Measurements from ENCODE around the gene PALD1. TPM values are rescaled to one million over a fixed set of nuclear protein-coding genes. Genes with fewer than 3 reads are reported as not detected.

PALD1 gene
- total RNA-seq, 1 experiment from 2014 or later, result 33.1 TPM

GRCh38 chr10:70565556-70566514, 87.3 kb downstream of the PALD1 start:
- peaks cover 0 to 66% of the 10 kb centered on the region in 2 experiments; a peak in 3 of 4 replicates for H3K4me1 ChIP-seq (ENCODE audit: control insufficient read depth in 1 of 2, insufficient read depth in 2 of 2, low read length in 2 of 2)
- no peak for ATAC-seq
- POLR2A ChIA-PET, result interaction anchor here (1.4 kb wide), 1 partner anchor 10 kb away, joined by 4 read pairs; no protein-coding TSS in a partner anchor
- intact Hi-C loops (cut with micrococcal nuclease), result no loop called here
- H3K9me2 ChIP-seq (ENCODE audit: insufficient read depth), result no peaks in the 10 kb centered on the region
- H3K9ac ChIP-seq (ENCODE audit: low read length), result no peak overlapping the region
- no peak overlapping the region for H3K27ac ChIP-seq (ENCODE audit: low read depth, low read length)
- TF ChIP-seq EZH2 (IDR thresholded peaks at IDR 0.05) (no peak), ZFX (IDR thresholded peaks at IDR 0.05) (no peak), RAD21 (IDR thresholded peaks at IDR 0.05; ENCODE audit: low read depth) (no peak), ZBTB33 (IDR thresholded peaks at IDR 0.05; ENCODE audit: extremely low read depth, insufficient replicate concordance, low read length) (no peak), CEBPB (IDR thresholded peaks at IDR 0.05; ENCODE audit: low read depth) (no peak), SIN3A (IDR thresholded peaks at IDR 0.05; ENCODE audit: low read depth) (no peak), REST (IDR thresholded peaks at IDR 0.05; ENCODE audit: low read depth) (no peak), FOSL1 (IDR thresholded peaks at IDR 0.05; ENCODE audit: low read depth) (no peak), CBX3 (IDR thresholded peaks at IDR 0.05; ENCODE audit: low read depth) (no peak), MAX (IDR thresholded peaks at IDR 0.05) (no peak), POLR2AphosphoS5 (IDR thresholded peaks at IDR 0.05; ENCODE audit: low read depth, low read length) (no peak), EZH2phosphoT487 (IDR thresholded peaks at IDR 0.05; ENCODE audit: borderline replicate concordance) (no peak), EGR1 (IDR thresholded peaks at IDR 0.05; ENCODE audit: low read depth) (no peak), TCF7L2 (IDR thresholded peaks at IDR 0.05; ENCODE audit: borderline replicate concordance, extremely low read depth, insufficient read depth, insufficient read length) (no peak), ATF3 (IDR thresholded peaks at IDR 0.05) (no peak), ZNF274 (IDR thresholded peaks at IDR 0.05; ENCODE audit: low read depth, low read length) (no peak), SP1 (IDR thresholded peaks at IDR 0.05; ENCODE audit: low read depth) (no peak), CTCF (IDR thresholded peaks at IDR 0.05 in 2 of 3, conservative IDR thresholded peaks at IDR 0.05 in 1 of 3; ENCODE audit: borderline replicate concordance in 1 of 3, insufficient read depth in 1 of 3, low read depth in 2 of 3, low read length in 2 of 3) (no peak), JUND (IDR thresholded peaks at IDR 0.05) (no peak)
- no peaks in the 10 kb centered on the region for H3K79me2 ChIP-seq (ENCODE audit: insufficient read depth, low read length)
- H3K27me3 ChIP-seq (ENCODE audit: insufficient read depth, low read length), result no peaks in the 10 kb centered on the region
- RAD21 ChIA-PET (ENCODE audit: low non-redundant PET in 1 of 2, low total read pairs in 2 of 2, uncharacterized antibody in 2 of 2, unreplicated experiment in 2 of 2), result no interaction called here
- H3K4me2 ChIP-seq (ENCODE audit: low read length), result no peak overlapping the region
- CTCF ChIA-PET, result no interaction called here
- BruUV-seq (replicated peaks), result no TSS peak
- no peak overlapping the region for H3K4me3 ChIP-seq (replicated peaks in 1 of 2; ENCODE audit: low read depth in 1 of 2, low read length in 2 of 2)
- H4K20me1 ChIP-seq (ENCODE audit: insufficient read depth), result no peaks in the 10 kb centered on the region
- DNase-seq (ENCODE audit: low read depth, low spot score), result no peak
- no peak overlapping the region for H2AFZ ChIP-seq (ENCODE audit: low read depth, low read length, poor library complexity, severe bottlenecking)
- peaks cover 0 to 8% of the 10 kb centered on the region in 2 experiments; a peak in 1 of 4 replicates for H3K36me3 ChIP-seq (ENCODE audit: control insufficient read depth in 1 of 2, insufficient read depth in 2 of 2, low read length in 2 of 2)
- H3K9me3 ChIP-seq (ENCODE audit: control insufficient read depth in 1 of 2, insufficient read depth in 1 of 2, low read depth in 1 of 2, low read length in 2 of 2), result no peaks in the 10 kb centered on the region

All from HCT116 (cell line).